ENCODE results near the gene DTX4.
A peak's percentile ranks its signal among the peaks of the same experiment; 100 is the strongest.

DTX4 gene

GRCh38 chr11:59173080-59173963, 1.4 kb downstream of the DTX4 start:
- no peak for DNase-seq (ENCODE audit: low read depth)

- DNase-seq (ENCODE audit: low read depth): no peak
These were observed 2.2 kb downstream of the DTX4 start for GRCh38 chr11:59173964-59174663.

GRCh38 chr11:59174664-59175033, 2.7 kb downstream of the DTX4 start:
- DNase-seq (ENCODE audit: low read depth): no peak

GRCh38 chr11:59175091-59175501, 3.2 kb downstream of the DTX4 start:
- DNase-seq (ENCODE audit: low read depth): no peak

- no peak for DNase-seq (ENCODE audit: low read depth)
These were observed 4.4 kb downstream of the DTX4 start for GRCh38 chr11:59176330-59176729.

- no peak for DNase-seq (ENCODE audit: low read depth)
These were observed 6.5 kb downstream of the DTX4 start for GRCh38 chr11:59178402-59178801.

- no peak for DNase-seq (ENCODE audit: low read depth)
These were observed 7.2 kb downstream of the DTX4 start for GRCh38 chr11:59179121-59179520.

GRCh38 chr11:59180168-59180776, 8.3 kb downstream of the DTX4 start:
- no peak for DNase-seq (ENCODE audit: low read depth)

GRCh38 chr11:59180907-59181306, 9.0 kb downstream of the DTX4 start:
- DNase-seq (ENCODE audit: low read depth): no peak

- DNase-seq (ENCODE audit: low read depth): no peak
These were observed 10.0 kb downstream of the DTX4 start for GRCh38 chr11:59181746-59182456.

GRCh38 chr11:59182457-59183151, 10.7 kb downstream of the DTX4 start:
- no peak for DNase-seq (ENCODE audit: low read depth)

- DNase-seq (ENCODE audit: low read depth): no peak
These were observed 11.8 kb downstream of the DTX4 start for GRCh38 chr11:59183771-59184170.

GRCh38 chr11:59184691-59185339, 12.9 kb downstream of the DTX4 start:
- DNase-seq (ENCODE audit: low read depth): no peak

- DNase-seq (ENCODE audit: low read depth): no peak
These were observed 13.5 kb downstream of the DTX4 start for GRCh38 chr11:59185386-59185945.

GRCh38 chr11:59186130-59186594, 14.2 kb downstream of the DTX4 start:
- DNase-seq (ENCODE audit: low read depth): peak; percentile 50

GRCh38 chr11:59187035-59187434, 15.1 kb downstream of the DTX4 start:
- DNase-seq (ENCODE audit: low read depth): no peak

GRCh38 chr11:59187587-59187986, 15.7 kb downstream of the DTX4 start:
- no peak for DNase-seq (ENCODE audit: low read depth)

GRCh38 chr11:59188954-59189353, 17.0 kb downstream of the DTX4 start:
- DNase-seq (ENCODE audit: low read depth): no peak

- DNase-seq (ENCODE audit: low read depth): no peak
These were observed 18.1 kb downstream of the DTX4 start for GRCh38 chr11:59189986-59190385.

GRCh38 chr11:59191095-59191494, 19.2 kb downstream of the DTX4 start:
- DNase-seq (ENCODE audit: low read depth): no peak

GRCh38 chr11:59191890-59192289, 20.0 kb downstream of the DTX4 start:
- no peak for DNase-seq (ENCODE audit: low read depth)
